HUDEP-2 (cell line): ENCODE measurements around the gene NR0B2.
"Not testable (repeated sequence)": the region's sequence is repeated elsewhere in the genome, so short reads cannot be mapped to it uniquely, and the experiment has no call there.

Experiments used
- DNase-seq, 76 experiments: peaks; one replicate each; lab custom pipeline; 2025; ENCODE audit not compliant: unreplicated experiment in 76 of 76; lab: John Stamatoyannopoulos, UW

NR0B2 gene

DNA sequence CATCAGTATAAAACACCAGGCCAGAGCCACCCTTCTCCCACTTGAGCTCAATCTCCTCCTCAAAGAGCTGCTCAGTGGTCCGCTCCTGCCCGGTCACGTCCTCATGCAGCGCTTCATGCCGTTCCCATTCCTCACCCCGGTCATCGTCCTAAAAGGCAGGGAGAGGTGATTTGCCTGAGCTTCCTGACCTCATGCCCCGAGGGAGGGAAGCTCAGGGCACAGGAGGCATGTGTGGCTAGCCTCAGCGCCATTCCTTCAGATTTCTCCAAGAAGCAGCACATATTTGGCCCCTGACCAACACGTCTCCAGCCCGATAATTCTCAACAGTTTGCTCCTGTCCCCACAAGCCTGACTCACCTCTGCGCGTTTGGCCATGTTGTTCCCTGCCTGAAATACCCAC is 19.5 kb downstream of the NR0B2 start:
- DNase-seq: no peak

DNA sequence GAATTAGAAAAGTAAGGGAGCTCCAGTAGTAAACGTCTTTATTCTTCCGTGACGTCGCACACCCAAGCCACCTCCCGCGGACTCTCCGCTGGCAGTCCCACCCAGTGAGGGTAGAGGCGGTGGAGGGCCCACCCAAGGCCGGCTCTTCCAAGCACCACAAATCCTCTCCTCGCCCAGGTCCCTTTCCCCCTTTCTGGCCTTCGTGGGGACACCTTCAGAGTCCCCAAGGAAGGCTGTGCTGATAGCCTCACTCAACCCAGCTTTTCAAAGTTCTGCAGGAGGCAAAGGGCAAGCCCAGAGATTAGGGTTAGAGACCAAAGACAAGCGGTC is 23.3 kb downstream of the NR0B2 start:
- DNase-seq: peak in 3 of 76 experiments; percentile 35 to 53 (median 44)

DNA sequence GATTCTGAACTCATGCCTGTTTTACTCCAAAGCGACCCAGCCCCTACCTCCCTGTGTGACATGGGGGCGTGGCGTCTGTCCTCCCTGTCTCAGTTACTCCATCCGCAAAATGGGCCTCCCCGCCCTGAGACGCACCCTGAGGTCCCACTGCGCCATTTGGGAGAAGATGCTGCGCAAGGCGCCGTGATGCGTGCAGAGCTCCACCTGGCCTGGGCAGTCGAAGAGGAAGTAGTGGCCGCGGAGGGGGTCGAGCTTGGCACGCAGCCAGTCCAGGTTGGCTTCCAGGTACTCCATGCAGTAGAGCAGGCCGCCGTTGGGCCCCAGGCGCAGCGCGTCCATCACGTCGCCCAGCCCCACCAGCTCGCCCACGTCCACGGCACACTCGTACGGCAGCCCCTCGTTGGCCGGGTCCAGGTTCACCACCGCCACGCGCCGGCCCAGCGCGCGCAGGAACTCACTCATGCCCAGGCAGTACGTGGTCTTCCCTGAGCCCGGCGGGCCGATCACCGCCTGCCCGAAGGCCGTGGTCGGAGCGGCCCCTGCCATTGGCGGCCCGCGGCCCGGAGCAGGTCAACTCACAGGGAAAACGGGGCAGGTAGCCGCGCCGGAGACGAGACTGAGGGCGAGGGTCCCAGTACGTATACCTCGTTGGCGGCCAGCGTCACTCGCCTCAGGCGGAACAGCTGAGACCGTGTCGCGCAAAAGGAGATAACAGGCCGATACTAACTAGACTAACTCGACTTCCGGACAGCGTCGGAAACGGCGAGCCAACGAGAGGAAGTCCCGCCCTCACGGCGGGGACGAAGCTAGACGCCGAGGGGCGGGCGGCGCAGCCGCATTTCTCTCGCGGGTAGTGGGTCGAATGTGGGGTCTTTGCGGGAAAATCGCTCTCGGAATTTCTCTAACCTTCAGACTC is 24.0 kb downstream of the NR0B2 start, which contains the start of gene GPN2:
GPN2 (minus strand) TSS at position 733 of the 916 bp plus-strand sequence; CDS start at position 546, 187 bp downstream.
- DNase-seq: peak in 73 of 76 experiments; percentile 38 to 83 (median 69)

DNA sequence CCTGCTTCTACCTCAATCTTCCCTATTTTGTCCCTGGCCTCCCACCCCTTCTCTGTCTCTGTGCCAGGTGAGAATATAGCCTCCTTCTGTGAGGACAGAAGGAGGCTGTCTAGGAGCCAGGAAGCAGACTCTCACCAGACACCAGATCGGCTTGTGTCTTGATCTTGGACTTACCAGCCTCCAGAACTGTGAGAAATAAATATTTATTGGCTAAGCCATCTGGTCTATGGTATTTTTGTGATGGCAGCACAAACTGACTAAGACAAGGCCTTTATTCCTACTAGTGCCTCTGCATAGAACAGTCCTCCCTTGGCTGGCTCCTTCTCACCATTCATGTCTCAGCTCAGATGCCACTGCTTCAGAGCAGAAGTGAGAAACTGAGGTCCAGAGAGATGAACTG is 25.5 kb downstream of the NR0B2 start:
- DNase-seq: no peak

DNA sequence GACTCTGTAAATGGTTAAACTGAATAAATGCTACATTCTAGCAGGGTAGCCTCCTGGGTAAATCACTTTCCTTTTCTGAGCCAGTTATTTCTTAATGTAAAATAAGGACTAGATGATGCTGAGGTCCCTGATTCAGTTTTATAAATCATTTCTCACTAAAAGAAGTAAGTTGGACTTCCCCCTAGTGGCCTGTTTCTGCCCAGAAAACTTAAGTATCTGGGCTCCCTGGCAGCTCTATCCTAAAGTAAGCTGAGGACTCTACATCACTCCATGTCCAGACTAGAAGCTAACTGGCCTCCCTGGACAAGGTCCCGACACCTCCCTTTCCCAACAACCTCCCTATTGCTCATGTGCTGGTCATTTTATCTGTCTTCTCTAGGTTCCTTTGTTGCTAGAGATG is 26.6 kb downstream of the NR0B2 start:
- DNase-seq: peak in 16 of 76 experiments; percentile 2 to 23 (median 14)

DNA sequence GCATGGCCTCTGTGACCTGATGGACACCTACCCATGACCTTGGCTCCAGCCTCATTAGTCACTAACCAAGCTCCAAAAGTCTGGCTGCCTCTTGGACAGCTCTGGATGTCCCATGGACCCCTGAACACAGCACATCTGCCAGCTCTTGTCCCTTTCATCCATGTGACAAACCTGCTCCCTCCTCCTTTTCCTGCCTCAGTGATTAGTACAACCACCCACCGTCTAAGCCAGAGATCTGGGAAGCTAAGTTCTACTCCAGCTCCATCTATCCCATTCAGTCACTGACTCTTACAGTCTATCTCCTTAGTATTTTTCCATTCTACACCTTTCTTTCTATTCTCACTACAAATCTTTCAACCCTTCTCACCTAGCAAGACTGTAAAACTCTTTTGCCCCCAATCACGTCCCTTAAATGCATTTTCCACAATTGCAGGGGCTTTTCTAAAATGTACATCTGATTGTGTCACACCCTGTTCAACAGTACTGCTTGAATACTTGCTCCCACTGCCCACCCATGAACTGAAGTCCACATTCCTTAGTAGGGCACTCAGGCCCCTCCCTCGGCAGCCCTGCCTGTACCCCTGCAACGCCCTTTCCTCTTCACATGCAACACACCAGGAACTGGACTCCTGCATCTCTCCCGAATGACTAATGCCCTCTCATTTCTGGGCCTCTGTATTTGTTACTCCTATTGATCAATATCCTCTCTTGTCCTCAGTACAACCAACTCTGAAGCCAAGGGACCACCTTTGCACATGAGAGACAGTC is 30.9 kb downstream of the NR0B2 start:
- DNase-seq: no peak

DNA sequence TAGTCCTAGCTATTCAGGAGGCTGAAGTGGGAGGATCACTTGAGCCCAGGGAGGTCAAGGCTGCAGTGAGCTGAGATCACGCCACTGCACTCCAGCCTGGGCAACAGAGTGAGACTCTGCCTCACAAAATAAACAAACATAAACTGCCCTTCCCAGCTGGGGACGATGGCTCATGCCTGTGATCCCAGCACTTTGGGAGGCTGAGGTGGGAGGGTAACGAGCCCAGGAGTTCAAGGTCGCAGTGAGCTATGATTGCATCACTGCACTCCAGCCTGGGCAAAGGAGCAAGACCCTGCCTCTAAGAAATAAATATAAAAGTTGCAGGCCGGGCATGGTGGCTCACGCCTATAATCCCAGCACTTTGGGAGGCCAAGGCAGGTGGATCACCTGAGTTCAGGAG is 32.2 kb downstream of the NR0B2 start:
- not testable (repeated sequence) for DNase-seq

DNA sequence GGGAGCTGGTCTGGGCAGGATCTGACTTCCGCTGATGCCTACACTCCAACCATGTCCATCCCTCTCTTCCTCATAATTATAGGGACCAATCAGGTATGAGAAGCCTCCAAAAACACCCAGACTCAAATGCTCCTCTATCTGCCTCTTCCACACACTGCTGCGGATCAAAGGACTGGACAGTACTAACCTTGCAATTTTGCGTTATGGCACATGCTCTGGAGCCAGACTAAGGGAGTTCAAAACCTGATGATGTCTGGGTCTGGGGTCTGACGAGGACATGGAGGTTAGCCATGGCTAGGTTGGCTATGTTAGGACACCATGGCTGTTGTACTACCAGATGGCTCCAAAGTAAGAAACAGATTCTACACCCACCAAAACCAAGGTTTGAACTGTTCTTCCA is 34.0 kb downstream of the NR0B2 start:
- DNase-seq: no peak

DNA sequence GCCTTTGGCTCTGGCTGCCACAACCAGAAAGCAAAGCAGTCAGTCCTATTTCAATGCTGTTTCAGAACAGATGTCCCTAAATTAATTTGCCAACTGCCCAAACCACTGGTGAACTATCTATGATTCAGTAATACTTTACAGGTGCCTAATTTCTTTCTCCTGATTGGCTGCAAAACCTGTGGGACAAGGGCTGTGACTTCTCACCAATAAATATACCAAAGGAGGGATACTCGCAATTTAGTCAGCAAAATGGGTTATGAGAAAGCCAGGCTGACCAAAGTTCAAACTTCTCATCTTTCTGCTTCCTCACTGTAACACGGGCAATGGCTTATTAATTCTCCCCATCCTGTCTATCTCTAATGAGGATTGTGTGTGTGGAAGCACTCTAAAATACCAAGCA is 36.4 kb downstream of the NR0B2 start:
- DNase-seq: no peak

DNA sequence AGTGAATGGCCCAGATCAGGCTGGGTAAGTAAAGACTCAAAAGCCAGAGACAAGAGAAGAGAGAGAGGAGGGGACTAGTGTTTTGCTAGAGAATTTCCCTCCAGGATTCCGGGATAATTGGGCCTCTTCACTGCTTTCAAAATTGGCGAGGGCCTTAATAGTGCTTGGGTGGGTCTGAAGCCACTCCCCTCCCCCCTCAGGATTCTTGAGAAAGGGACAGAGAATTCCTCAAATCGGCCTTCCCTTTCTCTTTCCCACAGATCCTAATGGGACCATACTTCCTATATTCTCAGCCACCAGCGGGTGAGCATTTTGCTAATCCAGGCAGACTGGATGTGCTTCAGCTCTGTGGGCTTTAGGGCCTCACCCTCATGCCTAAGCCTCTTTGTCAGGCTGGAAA is 38.9 kb downstream of the NR0B2 start:
- DNase-seq: no peak

DNA sequence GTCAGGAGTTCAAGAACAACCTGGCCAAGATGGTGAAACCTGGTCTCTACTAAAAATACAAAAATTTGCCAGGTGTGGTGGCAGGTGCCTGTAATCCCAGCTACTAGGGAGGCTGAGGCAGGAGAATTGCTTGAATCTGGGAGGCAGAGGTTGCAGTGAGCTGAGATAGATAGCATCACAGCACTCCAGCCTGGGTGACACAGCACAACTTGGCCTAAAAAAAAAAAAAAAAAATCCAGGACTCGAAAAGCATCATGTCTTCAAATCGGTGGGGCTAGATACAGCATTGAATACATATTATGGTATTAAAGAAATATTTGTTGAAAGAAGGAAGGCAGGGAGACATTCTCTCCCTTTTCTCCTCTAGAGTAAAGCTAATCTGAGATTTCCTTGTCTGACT is 40.7 kb downstream of the NR0B2 start:
- DNase-seq: not testable (repeated sequence)

DNA sequence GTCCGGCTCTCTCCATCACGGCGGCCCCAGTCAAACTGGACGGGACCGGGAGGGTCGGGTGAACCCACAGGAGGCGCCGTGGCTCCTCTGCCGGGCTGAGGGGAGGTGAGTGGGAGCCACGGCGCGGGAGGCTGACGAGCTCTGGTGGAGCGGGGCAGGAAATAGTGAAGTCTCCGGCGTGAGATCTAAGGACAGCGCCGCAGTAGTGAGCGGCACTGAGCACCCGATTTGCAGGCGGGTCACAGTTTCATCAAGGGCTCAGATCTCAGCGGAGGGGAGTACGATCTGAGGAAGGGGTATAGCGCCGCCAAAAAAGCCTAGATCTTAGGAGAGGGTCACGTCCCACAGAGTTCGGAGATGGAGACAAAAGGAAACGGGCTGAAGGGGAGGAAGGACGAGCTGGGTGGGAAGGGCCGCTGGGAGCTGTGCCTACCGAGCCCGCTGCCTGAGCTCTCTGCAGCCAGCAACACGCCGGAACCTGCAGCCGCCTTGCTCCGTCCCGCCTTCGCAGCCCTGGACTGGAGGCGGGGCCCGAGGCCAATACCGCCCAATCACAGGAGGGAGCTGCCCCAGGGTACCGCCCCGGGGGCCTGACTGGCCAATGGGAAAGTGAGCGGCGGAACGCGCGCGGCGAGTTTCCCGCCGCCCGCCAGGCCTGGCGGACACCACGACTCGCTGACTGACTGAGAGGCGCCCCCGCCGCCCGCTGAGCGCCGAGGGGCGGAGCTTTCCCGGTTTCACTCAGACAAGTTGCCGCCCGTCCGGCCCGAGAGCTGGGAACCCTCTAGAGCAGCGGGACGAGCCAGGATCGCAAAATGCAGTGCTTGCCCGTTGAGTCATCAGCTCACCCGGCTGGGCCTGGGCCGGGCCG is 48.9 kb downstream of the NR0B2 start:
- peak; percentile 35 to 98 (median 95) for DNase-seq

DNA sequence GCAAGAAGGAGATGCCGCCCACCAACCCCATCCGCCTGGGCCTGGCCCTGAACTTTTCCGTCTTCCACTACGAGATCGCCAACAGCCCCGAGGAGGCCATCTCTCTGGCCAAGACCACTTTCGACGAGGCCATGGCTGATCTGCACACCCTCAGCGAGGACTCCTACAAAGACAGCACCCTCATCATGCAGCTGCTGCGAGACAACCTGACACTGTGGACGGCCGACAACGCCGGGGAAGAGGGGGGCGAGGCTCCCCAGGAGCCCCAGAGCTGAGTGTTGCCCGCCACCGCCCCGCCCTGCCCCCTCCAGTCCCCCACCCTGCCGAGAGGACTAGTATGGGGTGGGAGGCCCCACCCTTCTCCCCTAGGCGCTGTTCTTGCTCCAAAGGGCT is 50.1 kb downstream of the NR0B2 start:
- no peak for DNase-seq

DNA sequence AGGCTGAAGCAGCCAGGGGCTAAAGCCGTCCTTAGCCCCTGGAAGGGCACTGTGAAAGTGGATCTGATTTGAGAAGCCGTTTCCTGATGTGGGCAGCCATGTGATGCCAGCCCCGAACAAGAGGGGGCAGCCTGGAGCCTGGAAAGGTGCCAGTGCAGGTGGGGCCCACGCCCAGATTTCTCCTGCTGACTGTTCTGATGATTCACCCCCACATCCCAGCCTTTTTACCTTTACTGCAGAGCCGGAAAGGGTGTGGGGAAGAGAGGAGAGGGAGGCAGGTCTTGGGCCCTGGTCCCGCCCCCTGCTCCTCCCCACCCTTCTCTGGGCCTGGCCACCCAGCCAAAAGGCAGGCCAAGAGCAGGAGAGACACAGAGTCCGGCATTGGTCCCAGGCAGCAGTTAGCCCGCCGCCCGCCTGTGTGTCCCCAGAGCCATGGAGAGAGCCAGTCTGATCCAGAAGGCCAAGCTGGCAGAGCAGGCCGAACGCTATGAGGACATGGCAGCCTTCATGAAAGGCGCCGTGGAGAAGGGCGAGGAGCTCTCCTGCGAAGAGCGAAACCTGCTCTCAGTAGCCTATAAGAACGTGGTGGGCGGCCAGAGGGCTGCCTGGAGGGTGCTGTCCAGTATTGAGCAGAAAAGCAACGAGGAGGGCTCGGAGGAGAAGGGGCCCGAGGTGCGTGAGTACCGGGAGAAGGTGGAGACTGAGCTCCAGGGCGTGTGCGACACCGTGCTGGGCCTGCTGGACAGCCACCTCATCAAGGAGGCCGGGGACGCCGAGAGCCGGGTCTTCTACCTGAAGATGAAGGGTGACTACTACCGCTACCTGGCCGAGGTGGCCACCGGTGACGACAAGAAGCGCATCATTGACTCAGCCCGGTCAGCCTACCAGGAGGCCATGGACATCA is 50.7 kb downstream of the NR0B2 start, which contains the start of gene SFN:
SFN (plus strand) TSS at position 369 of the 904 bp plus-strand sequence; CDS start at position 433, 64 bp downstream.
- DNase-seq: peak in 20 of 76 experiments; percentile 2 to 35 (median 17)

DNA sequence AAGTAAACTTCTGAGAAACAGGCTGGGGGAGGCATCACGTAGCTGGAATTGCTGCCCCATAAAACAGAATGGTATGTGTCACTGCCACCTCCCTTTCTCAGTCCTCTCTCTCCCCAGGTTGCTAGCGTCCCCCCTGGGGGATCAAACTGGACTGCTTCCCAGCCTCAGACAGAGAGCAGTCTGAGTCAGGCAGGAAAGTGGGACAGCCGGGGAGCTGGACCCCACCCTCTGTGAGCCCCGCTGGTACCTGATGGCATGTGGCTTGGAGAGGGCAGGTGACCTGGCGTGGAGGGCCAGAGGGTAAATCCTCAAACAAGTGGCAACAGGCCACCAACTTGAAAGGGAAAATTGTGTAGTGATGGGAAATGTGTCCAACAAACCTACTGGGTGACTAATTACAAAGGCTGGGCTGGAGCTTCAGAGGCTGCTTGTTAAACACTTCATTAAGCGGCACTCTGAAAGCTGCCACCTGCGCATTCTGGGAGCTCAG is 51.8 kb downstream of the NR0B2 start:
- no peak for DNase-seq
